IMR-90 (cell line): ENCODE measurements around the gene ZMIZ1.
A peak's percentile ranks its signal among the peaks of the same experiment; 100 is the strongest.

Source experiments
- BHLHE40 ChIP-seq: fragments of 150-350 bp; IDR thresholded peaks from 2 replicates; pipeline ENCODE4 v1.6.1; 2016; ENCODE audit warnings: mild to moderate bottlenecking, low read depth, low read length
- CEBPB ChIP-seq: IDR thresholded peaks from 2 replicates; pipeline ENCODE4 v1.6.1; 2012; ENCODE audit warnings: low read depth, low read length, improper control_type of control experiment
- POLR2A ChIP-seq: IDR thresholded peaks from 2 replicates; pipeline ENCODE4 v1.6.1; 2012; ENCODE audit warnings: mild to moderate bottlenecking, low read depth, low read length

DNA sequence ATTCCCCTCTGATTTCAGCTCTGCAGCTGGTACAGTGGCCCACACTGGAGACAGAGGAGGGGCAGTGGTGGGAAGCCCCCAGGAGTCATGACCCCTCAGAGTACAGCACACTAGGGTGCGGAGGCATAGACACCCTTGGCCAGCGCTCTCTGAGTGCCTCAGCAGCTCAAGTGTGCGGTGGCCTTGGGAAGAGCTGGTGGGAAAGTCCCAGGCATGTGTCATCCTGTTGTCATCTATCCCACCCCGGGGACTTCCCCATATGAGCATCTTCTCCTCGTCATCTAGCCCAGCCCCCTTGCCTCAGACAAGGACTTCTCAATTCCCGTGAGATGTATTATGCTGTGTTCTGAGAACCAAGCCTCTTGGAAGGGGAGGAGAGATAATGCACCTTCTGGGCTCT is 262.9 kb downstream of the ZMIZ1 start:
- peak; percentile 35; the same call in 1 of the 2 replicates for TF ChIP-seq POLR2A
- TF ChIP-seq BHLHE40, result peak; percentile 49; the same call in 1 of the 2 replicates
- TF ChIP-seq CEBPB, result no peak; the same call in 1 of the 2 replicates
